Medulla oblongata (tissue), 1 donor: ENCODE measurements around the gene PTH.

Experiments used
- DNase-seq: peaks from one replicate; pipeline ENCODE4 v3.0.0-alpha.2; 2015; ENCODE audit errors: extremely low spot score

PTH gene

GRCh38 chr11:13495929-13496328 lies at the start of gene PTH:
PTH (minus strand) TSS chr11:13495997; CDS start chr11:13492855, 3,142 bp downstream.
- DNase-seq, result no peak

GRCh38 chr11:13538044-13538443 lies 42.2 kb upstream of the PTH start:
- no peak for DNase-seq

GRCh38 chr11:13535819-13536218 lies 40.0 kb upstream of the PTH start:
- no peak for DNase-seq

GRCh38 chr11:13534358-13534757 lies 38.6 kb upstream of the PTH start:
- DNase-seq, result no peak

GRCh38 chr11:13525257-13525656 lies 29.5 kb upstream of the PTH start:
- no peak for DNase-seq

- no peak for DNase-seq
These were observed 7.6 kb upstream of the PTH start for GRCh38 chr11:13503393-13503792.

- no peak for DNase-seq
These were observed 6.7 kb upstream of the PTH start for GRCh38 chr11:13502492-13502891.

- no peak for DNase-seq
These were observed 1.7 kb downstream of the PTH start for GRCh38 chr11:13494051-13494450.

- DNase-seq, result peak; percentile 11
These were observed 8.2 kb downstream of the PTH start for GRCh38 chr11:13487661-13488030.

GRCh38 chr11:13486926-13487660 lies 8.7 kb downstream of the PTH start:
- DNase-seq, result peak; percentile 15

GRCh38 chr11:13480198-13480597 lies 15.6 kb downstream of the PTH start:
- DNase-seq, result no peak

- DNase-seq, result no peak
These were observed 16.1 kb downstream of the PTH start for GRCh38 chr11:13479688-13480087.

- DNase-seq, result no peak
These were observed 20.7 kb downstream of the PTH start for GRCh38 chr11:13475091-13475490.

- no peak for DNase-seq
These were observed 22.6 kb downstream of the PTH start for GRCh38 chr11:13473013-13473722.

- no peak for DNase-seq
These were observed 27.0 kb downstream of the PTH start for GRCh38 chr11:13468750-13469149.

GRCh38 chr11:13465909-13466371 lies 29.9 kb downstream of the PTH start:
- peak; percentile 45 for DNase-seq

GRCh38 chr11:13463779-13464290 lies 32.0 kb downstream of the PTH start:
- peak; percentile 23 for DNase-seq

- peak; percentile 98 for DNase-seq
These were observed 32.7 kb downstream of the PTH start, which contains the start of gene BTBD10 for GRCh38 chr11:13462901-13463778. BTBD10 (minus strand) TSS chr11:13463222; CDS start chr11:13445124, 18,098 bp downstream.

GRCh38 chr11:13462311-13462900 lies 33.4 kb downstream of the PTH start:
- peak; percentile 53 for DNase-seq

GRCh38 chr11:13461291-13461690 lies 34.5 kb downstream of the PTH start:
- no peak for DNase-seq

- DNase-seq, result no peak
These were observed 44.9 kb downstream of the PTH start for GRCh38 chr11:13450832-13451397.
